Measurements from ENCODE around the gene CDYL.
"Not testable (repeated sequence)": the region's sequence is repeated elsewhere in the genome, so short reads cannot be mapped to it uniquely, and the experiment has no call there.

Gene CDYL

DNA sequence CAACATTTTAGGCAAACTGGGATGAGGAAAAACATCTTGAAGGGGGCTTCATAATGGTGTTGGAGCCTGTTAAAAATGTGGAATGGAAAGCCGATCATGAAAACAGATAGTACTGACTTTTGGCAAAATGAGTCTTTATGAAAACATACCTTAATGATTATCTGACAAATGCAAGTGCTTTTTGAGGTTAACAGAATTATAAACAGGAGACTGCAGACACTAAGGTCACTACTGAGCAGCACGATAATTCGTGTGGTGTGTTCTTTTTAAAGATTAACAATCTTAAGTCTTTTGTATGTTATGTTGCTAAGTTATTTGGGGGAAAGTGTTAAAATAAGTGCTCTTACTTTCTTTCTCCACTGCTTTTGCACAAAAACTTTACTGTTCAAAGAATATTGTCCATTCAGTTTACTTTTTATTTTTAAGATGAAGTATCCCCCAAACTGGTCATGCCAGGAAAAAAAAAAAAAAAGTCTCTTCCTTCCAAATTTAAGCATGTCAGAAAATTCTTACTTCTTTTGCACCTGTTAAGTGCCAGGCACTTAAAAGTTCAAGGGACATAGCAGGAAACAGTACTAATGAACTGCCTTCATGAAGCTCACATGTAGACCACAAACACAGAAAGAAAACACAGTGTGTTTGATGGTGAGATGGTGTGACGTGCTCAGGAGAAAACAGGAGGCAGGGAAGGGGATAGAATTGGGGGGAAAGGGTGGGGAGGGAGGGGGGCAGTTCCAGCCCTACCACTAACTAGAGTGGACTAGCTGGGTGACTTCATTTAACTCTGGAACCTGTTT is 73.2 kb downstream of the CDYL start:
- no peak for DNase-seq (ENCODE audit: low spot score)
- no peak overlapping the region for H3K4me3 Mint-ChIP-seq
- no peaks in the 10 kb centered on the region for H3K27me3 Mint-ChIP-seq (ENCODE audit: low read depth)
- H3K27ac Mint-ChIP-seq = no peak overlapping the region
- no peaks in the 10 kb centered on the region for H3K36me3 Mint-ChIP-seq (ENCODE audit: low read depth)
- peaks cover 10% of the 10 kb centered on the region for H3K4me1 Mint-ChIP-seq (ENCODE audit: low read depth)
- peaks cover 4% of the 10 kb centered on the region for H3K9me3 Mint-ChIP-seq

DNA sequence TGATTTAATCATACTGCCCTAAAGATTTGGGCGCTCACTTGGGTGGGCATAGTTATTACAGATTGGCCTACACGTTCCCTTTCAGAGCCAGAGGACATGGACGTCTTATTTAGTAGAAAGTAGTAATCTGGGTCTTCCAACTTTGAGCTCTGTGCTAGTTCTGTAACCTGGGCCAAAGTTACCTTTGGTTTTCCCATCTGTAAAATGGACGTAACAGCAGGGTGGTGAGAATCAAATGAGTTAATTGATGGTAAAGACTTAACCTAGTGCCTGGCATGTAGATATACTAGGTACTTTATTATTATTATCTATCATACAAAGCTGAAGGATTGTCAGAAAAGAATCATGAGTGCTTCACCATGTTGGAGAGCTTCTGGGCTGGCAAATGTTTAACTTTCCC is 74.8 kb downstream of the CDYL start:
- Mint-ChIP-seq H3K9me3 (no peaks in the 10 kb centered on the region), H3K36me3 (ENCODE audit: low read depth) (no peaks in the 10 kb centered on the region), H3K27me3 (ENCODE audit: low read depth) (no peaks in the 10 kb centered on the region), H3K4me3 (no peak overlapping the region), H3K27ac (no peak overlapping the region), H3K4me1 (ENCODE audit: low read depth) (peaks cover 12% of the 10 kb centered on the region)
- no peak for DNase-seq (ENCODE audit: low spot score)

DNA sequence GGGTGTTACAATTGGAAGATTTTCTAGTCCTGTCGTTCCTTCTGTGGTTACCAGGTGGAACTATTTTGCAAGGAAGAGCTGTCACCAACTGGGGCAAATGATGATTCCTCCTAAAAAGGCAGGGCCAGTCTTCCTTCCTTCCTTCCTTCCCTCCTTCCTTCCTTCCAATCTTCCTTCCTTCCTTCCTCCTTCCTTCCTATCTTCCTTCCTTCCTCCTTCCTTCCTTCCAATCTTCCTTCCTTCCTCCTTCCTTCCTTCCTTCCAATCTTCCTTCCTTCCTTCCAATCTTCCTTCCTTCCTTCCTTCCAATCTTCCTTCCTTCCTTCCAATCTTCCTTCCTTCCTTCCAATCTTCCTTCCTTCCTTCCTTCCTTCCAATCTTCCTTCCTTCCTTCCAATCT is 76.0 kb downstream of the CDYL start:
- not testable (repeated sequence) for H3K9me3 Mint-ChIP-seq; H3K27ac Mint-ChIP-seq; H3K36me3 Mint-ChIP-seq (ENCODE audit: low read depth); H3K4me3 Mint-ChIP-seq; H3K27me3 Mint-ChIP-seq (ENCODE audit: low read depth); DNase-seq (ENCODE audit: low spot score)
- H3K4me1 Mint-ChIP-seq (ENCODE audit: low read depth) = peaks cover 14% of the 10 kb centered on the region

DNA sequence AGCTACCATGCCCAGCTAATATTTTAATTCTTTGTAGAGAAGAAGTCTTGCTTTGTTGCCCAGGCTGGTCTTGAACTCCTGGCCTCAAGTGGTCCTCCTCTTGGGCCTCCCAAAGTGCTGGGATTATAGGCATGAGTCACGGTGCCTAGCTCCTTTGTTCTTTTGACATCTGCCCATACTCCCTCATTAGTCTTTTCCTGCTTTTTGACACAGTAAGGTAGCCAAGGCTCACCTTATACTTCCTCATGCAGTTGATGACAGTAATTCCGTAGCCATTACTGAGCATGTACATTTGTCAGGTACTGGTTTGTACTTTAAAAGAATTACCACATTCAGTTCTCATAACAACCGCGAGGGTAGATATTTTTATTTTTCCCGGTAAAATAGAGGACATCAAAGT is 76.7 kb downstream of the CDYL start:
- Mint-ChIP-seq H3K9me3 (no peaks in the 10 kb centered on the region), H3K36me3 (ENCODE audit: low read depth) (no peaks in the 10 kb centered on the region), H3K4me1 (ENCODE audit: low read depth) (peaks cover 14% of the 10 kb centered on the region), H3K27me3 (ENCODE audit: low read depth) (no peaks in the 10 kb centered on the region), H3K4me3 (no peak overlapping the region), H3K27ac (no peak overlapping the region)
- DNase-seq (ENCODE audit: low spot score) = no peak

DNA sequence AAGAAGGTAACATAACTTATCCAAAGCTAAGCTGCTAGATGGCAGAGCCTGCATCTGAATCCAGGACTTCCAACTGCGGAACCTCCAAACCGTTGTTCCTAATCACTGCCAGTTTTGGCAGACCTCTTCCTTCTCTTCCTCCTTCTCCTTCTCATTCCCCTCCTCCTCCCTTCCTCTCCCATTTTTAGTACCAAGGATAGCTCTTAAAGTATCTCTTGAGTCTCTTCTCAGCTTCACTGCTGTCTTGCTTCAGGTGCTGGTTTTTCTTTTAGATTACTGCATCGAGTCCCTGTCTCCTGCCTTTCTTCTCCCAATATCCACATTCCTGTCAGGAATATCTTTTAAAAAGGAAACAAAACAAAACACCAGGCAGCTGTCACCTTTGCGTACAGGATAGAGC is 77.1 kb downstream of the CDYL start:
- H3K36me3 Mint-ChIP-seq (ENCODE audit: low read depth) = no peaks in the 10 kb centered on the region
- H3K9me3 Mint-ChIP-seq = no peaks in the 10 kb centered on the region
- no peak overlapping the region for H3K27ac Mint-ChIP-seq
- H3K27me3 Mint-ChIP-seq (ENCODE audit: low read depth) = no peaks in the 10 kb centered on the region
- peaks cover 14% of the 10 kb centered on the region for H3K4me1 Mint-ChIP-seq (ENCODE audit: low read depth)
- no peak for DNase-seq (ENCODE audit: low spot score)
- no peak overlapping the region for H3K4me3 Mint-ChIP-seq

DNA sequence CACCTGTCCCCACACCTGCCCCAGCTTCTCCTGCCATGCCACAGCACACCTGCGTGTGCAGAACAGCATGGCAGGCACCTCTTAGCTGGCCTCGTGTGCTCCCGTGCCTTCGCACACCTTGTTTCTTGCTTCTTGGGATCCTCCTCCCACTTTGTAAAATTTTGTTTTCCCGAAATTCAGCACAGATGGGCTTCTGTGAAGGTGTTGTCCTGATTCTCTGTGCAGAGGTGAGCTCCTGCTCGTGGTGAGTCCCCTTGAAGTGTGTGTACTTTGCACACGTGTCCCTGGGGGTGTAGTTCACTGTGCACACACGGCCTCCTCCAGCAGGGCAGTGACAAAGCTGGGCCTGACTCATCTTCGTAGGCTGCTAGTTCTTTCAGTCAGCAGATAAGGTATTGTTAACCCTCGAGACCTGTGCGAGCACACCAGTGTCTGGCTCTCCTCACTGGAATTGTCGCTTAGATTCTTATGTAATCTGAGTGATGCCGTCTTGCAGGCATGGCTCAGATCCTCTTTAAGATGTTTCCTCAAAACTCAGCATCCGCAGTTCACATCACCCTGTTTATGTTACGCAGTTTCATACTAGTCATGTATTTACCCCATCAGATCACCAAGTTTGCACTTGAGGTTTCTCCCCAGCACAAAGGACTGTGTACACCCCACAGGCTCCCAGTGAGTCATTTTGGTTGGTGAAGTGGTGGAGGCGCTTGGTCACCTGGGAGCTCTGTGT is 77.7 kb downstream of the CDYL start:
- Mint-ChIP-seq H3K36me3 (ENCODE audit: low read depth) (no peaks in the 10 kb centered on the region), H3K27ac (no peak overlapping the region), H3K4me1 (ENCODE audit: low read depth) (peaks cover 14% of the 10 kb centered on the region)

DNA sequence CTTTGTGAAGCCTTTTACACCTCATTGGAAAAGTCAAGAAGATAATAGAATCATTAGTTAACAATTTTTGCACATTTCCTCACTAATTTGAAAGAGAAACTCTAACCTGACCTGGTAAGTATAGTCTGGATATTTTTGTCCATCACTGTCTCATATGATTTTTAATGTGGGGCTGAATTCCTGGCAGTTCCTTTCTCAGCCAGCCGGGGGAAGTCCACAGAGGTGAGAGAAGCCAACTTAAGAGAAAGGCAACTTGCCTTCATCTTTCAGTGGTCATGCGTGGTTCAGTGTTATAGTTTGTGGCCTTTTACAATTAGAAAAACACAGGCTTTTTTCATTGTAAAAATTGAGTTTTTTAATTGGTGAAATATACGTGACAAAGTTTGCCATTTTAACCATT is 80.6 kb downstream of the CDYL start:
- H3K9me3 Mint-ChIP-seq = no peaks in the 10 kb centered on the region
- no peaks in the 10 kb centered on the region for H3K36me3 Mint-ChIP-seq (ENCODE audit: low read depth)
- DNase-seq (ENCODE audit: low spot score) = no peak
- H3K27ac Mint-ChIP-seq = no peak overlapping the region
- H3K4me1 Mint-ChIP-seq (ENCODE audit: low read depth) = peaks cover 8% of the 10 kb centered on the region
- no peak overlapping the region for H3K4me3 Mint-ChIP-seq
- no peaks in the 10 kb centered on the region for H3K27me3 Mint-ChIP-seq (ENCODE audit: low read depth)

More for the DNA sequence above, 77.7 kb downstream of the CDYL start:
- no peaks in the 10 kb centered on the region for H3K9me3 Mint-ChIP-seq
- no peak overlapping the region for H3K4me3 Mint-ChIP-seq
- H3K27me3 Mint-ChIP-seq (ENCODE audit: low read depth) = no peaks in the 10 kb centered on the region
- peak; percentile 29 for DNase-seq (ENCODE audit: low spot score)

DNA sequence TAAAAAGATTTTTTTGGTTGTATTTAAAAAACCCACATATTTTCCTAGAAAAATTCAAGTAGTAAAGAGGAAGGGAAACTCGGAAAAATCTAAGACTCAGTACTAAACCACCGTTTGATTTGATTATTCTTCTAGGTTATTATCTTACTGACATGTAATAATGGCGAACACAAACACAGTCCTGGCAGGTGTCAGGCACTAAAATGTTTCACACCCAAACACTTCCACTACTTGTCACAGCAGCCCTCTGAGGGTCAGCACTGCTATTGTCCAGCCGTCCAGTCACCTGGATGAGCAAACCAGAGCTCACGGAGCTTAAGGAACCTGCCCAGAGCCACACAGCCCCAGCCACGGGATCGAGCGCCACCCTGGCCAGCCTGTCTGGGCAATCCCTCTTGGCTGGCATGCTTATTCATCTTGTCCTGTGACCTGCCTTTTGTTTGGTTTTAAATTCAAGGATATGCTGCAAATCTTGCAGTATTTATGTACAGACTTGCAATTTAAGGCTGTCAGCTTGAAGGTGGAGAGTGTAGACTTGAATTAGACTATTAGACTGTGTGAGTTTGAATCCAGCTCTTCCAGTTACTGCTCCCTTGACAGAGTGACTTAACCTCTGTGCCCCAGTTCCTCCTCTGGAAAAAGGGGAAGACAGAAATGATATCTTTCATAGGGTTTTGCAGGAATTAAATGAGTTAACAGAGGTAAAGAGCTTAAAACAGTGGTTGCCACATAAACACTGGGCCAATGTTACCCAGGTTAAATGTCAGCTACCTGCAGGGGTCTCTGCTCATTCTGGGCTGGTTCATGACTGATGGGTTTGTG is 82.2 kb downstream of the CDYL start:
- DNase-seq (ENCODE audit: low spot score) = no peak
- peaks cover 4% of the 10 kb centered on the region for H3K9me3 Mint-ChIP-seq
- no peak overlapping the region for H3K27ac Mint-ChIP-seq
- H3K4me1 Mint-ChIP-seq (ENCODE audit: low read depth) = peaks cover 6% of the 10 kb centered on the region
- no peaks in the 10 kb centered on the region for H3K36me3 Mint-ChIP-seq (ENCODE audit: low read depth)
- no peaks in the 10 kb centered on the region for H3K27me3 Mint-ChIP-seq (ENCODE audit: low read depth)
- no peak overlapping the region for H3K4me3 Mint-ChIP-seq

DNA sequence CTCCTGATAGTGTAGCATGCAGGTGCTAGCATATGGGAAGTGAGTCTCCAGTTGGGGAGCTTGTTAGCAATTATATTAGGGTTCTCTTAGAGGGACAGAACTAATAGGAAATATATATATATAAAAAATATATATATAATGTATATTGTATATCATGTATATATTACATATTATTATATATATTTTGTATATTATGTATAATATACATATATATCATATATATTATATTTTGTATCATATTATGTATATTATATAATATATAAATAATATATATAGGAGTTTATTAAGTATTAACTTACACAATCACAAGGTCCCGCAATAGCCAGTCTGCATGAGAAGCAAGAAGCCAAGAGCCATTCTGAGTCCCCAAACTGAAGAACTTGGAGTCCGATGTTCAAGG is 84.2 kb downstream of the CDYL start:
- H3K27ac Mint-ChIP-seq = no peak overlapping the region
- DNase-seq (ENCODE audit: low spot score) = no peak
- no peaks in the 10 kb centered on the region for H3K27me3 Mint-ChIP-seq (ENCODE audit: low read depth)
- H3K9me3 Mint-ChIP-seq = peaks cover 16% of the 10 kb centered on the region
- H3K36me3 Mint-ChIP-seq (ENCODE audit: low read depth) = peaks cover 7% of the 10 kb centered on the region
- H3K4me3 Mint-ChIP-seq = no peak overlapping the region
- H3K4me1 Mint-ChIP-seq (ENCODE audit: low read depth) = peaks cover 9% of the 10 kb centered on the region

DNA sequence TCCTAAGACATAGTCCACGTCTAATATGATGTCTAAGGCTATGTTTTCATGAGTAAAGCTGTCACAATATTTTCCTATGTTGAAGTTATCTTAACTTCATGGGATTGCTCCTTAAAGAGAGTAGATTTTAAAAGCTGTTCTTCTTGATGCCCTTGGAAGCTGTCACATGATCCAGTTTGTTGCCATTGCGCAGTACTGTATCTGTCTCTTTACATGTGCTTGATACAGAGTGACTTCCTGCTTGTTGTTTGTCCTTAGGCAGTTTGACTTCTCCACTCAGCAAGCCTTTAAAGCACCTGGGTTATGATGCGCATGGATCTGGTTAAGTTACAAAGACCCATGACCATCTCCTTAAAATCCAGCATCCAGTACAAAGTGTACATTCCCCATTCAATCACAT is 85.4 kb downstream of the CDYL start:
- Mint-ChIP-seq H3K27me3 (ENCODE audit: low read depth) (no peaks in the 10 kb centered on the region), H3K36me3 (ENCODE audit: low read depth) (peaks cover 7% of the 10 kb centered on the region), H3K4me3 (no peak overlapping the region), H3K4me1 (ENCODE audit: low read depth) (peaks cover 5% of the 10 kb centered on the region), H3K27ac (no peak overlapping the region), H3K9me3 (peaks cover 16% of the 10 kb centered on the region)
- DNase-seq (ENCODE audit: low spot score) = no peak

DNA sequence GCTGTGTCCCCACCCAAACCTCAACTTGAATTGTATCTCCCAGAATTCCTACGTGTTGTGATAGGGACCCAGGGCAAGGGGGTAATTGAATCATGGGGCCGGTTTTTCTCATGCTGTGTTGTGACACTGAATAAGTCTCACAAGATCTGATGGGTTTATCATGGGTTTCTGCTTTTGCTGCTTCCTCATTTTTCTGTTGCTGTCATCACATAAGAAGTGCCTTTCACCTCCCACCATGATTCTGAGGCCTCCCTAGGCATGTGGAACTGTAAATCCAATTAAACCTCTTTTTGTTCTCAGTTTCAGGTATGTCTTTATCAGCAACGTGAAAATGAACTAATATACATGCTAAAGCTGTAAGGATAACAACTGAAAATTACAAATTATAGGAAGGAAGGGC is 88.3 kb downstream of the CDYL start:
- Mint-ChIP-seq H3K36me3 (ENCODE audit: low read depth) (peaks cover 9% of the 10 kb centered on the region), H3K4me3 (no peak overlapping the region), H3K4me1 (ENCODE audit: low read depth) (peaks cover 6% of the 10 kb centered on the region), H3K27ac (no peak overlapping the region), H3K9me3 (peaks cover 25% of the 10 kb centered on the region), H3K27me3 (ENCODE audit: low read depth) (no peaks in the 10 kb centered on the region)
- no peak for DNase-seq (ENCODE audit: low spot score)

DNA sequence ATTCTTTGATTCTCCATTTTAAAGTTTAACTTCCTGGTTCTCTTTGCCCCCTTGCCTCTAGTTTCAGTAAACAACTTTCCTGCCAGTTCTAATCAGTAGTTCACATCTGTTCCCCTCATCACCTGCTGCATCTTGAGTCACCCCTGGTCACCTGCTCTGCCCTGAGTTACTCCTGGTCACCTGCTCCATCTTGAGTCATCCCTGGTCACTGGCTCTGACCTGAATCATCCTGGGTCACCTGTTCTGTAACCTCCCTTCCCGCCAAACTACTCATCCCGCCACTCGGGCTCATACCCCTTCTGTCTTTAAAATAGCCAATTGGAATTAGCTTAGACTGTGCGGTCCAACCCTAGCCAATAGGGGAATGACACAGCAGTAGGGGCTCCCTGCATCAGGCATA is 88.8 kb downstream of the CDYL start:
- Mint-ChIP-seq H3K27ac (peak overlapping the region; percentile 23), H3K9me3 (peaks cover 25% of the 10 kb centered on the region)
- H3K36me3 Mint-ChIP-seq (ENCODE audit: low read depth); DNase-seq (ENCODE audit: low spot score); H3K27me3 Mint-ChIP-seq (ENCODE audit: low read depth); H3K4me3 Mint-ChIP-seq; H3K4me1 Mint-ChIP-seq (ENCODE audit: low read depth): not testable (repeated sequence)

DNA sequence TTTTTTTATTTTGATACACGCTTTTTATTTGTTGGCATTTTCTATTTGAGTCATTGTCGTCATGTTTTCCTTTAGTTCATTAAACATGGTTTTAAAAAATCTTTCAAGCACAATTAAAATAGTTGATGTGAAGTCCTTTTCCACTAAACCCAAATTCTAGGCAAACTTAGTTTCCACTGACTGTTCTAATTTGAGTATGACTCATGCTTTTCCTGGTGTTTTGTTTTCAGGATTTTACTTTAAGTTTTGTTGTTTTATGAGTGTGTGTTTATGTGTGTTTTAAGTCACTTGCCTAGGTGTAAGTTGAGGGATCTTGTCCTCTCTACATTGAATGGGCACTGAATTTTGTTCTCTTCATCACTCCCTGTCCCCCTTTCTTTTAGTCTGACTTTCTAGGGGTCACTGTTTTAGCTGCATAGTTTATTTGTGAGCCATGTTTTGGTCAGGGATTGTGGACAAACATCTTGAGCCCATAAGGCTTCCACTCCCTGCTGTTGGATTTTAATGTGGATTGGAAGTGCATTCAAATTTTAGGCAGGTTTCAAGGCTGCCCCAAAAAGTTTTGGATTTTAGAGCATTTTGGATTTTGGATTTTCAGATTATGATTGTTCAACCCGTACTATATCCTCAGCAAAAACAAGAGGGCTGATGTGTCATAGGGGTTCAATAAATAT is 94.8 kb downstream of the CDYL start:
- Mint-ChIP-seq H3K4me1 (ENCODE audit: low read depth) (peaks cover 3% of the 10 kb centered on the region), H3K27me3 (ENCODE audit: low read depth) (no peaks in the 10 kb centered on the region), H3K27ac (no peak overlapping the region), H3K9me3 (peaks cover 9% of the 10 kb centered on the region), H3K36me3 (ENCODE audit: low read depth) (peaks cover 1% of the 10 kb centered on the region), H3K4me3 (no peak overlapping the region)
- no peak for DNase-seq (ENCODE audit: low spot score)
